Measurements from ENCODE around the gene TM2D1.
A peak's percentile ranks its signal among the peaks of the same experiment; 100 is the strongest.

TM2D1 gene

GRCh38 chr1:61645476-61645875 is 79.5 kb downstream of the TM2D1 start:
- TF ChIP-seq ARNTL (CRISPR knock-in tag; IDR thresholded peaks at IDR 0.05; ENCODE audit: borderline replicate concordance, low read depth): no peak
- TF ChIP-seq ZC3H10 (CRISPR knock-in tag; IDR thresholded peaks at IDR 0.05): no peak
- TF ChIP-seq CSDC2 (CRISPR knock-in tag; IDR thresholded peaks at IDR 0.05): no peak
- no peak for TF ChIP-seq TOX (CRISPR knock-in tag; IDR thresholded peaks at IDR 0.05; ENCODE audit: borderline replicate concordance)
- no peak for ATAC-seq

- TF ChIP-seq ZNF565 (CRISPR knock-in tag; conservative IDR thresholded peaks at IDR 0.05; ENCODE audit: low read depth) (no peak), SNAI2 (CRISPR knock-in tag; IDR thresholded peaks at IDR 0.05) (no peak), ZNF8 (CRISPR knock-in tag; IDR thresholded peaks at IDR 0.05) (no peak), CSRNP3 (CRISPR knock-in tag; IDR thresholded peaks at IDR 0.05) (no peak), BACH2 (CRISPR knock-in tag; IDR thresholded peaks at IDR 0.05; ENCODE audit: borderline replicate concordance) (no peak)
Measured at GRCh38 chr1:61644303-61644702, 80.6 kb downstream of the TM2D1 start.

GRCh38 chr1:61642475-61643232 is 82.3 kb downstream of the TM2D1 start:
- no peak for ATAC-seq
- no peak for TF ChIP-seq TCF4 (CRISPR knock-in tag; IDR thresholded peaks at IDR 0.05; ENCODE audit: borderline replicate concordance)
- no peak for TF ChIP-seq PATZ1 (CRISPR knock-in tag; IDR thresholded peaks at IDR 0.05; ENCODE audit: borderline replicate concordance)
- no peak for TF ChIP-seq ZC3H10 (CRISPR knock-in tag; IDR thresholded peaks at IDR 0.05)
- TF ChIP-seq ARNTL (CRISPR knock-in tag; IDR thresholded peaks at IDR 0.05; ENCODE audit: borderline replicate concordance, low read depth): no peak
- TF ChIP-seq ZNF70 (CRISPR knock-in tag; IDR thresholded peaks at IDR 0.05): no peak
- no peak for TF ChIP-seq TSHZ2 (CRISPR knock-in tag; IDR thresholded peaks at IDR 0.05)
- TF ChIP-seq ZFP3 (CRISPR knock-in tag; IDR thresholded peaks at IDR 0.05): no peak
- no peak for TF ChIP-seq ZNF565 (CRISPR knock-in tag; conservative IDR thresholded peaks at IDR 0.05; ENCODE audit: low read depth)
- TF ChIP-seq GLIS3 (CRISPR knock-in tag; IDR thresholded peaks at IDR 0.05): no peak
- no peak for TF ChIP-seq POU6F1 (CRISPR knock-in tag; IDR thresholded peaks at IDR 0.05; ENCODE audit: borderline replicate concordance, low read depth)
- TF ChIP-seq OSR1 (CRISPR knock-in tag; IDR thresholded peaks at IDR 0.05): no peak

More at GRCh38 chr1:61644303-61644702, 80.6 kb downstream of the TM2D1 start:
- no peak for ATAC-seq

GRCh38 chr1:61641578-61642336 is 83.2 kb downstream of the TM2D1 start:
- peak; percentile 53; the same call in 2 of the 3 replicates for ATAC-seq
- TF ChIP-seq ZFP3 (CRISPR knock-in tag; IDR thresholded peaks at IDR 0.05) (no peak), ZFP30 (CRISPR knock-in tag; IDR thresholded peaks at IDR 0.05) (no peak), CSRNP3 (CRISPR knock-in tag; IDR thresholded peaks at IDR 0.05) (no peak), TCF4 (CRISPR knock-in tag; IDR thresholded peaks at IDR 0.05; ENCODE audit: borderline replicate concordance) (no peak), ESRRG (CRISPR knock-in tag; IDR thresholded peaks at IDR 0.05) (no peak), SNAI2 (CRISPR knock-in tag; IDR thresholded peaks at IDR 0.05) (no peak), CSDC2 (CRISPR knock-in tag; IDR thresholded peaks at IDR 0.05) (no peak)
